ENCODE results near the gene SFTPD.

DNA sequence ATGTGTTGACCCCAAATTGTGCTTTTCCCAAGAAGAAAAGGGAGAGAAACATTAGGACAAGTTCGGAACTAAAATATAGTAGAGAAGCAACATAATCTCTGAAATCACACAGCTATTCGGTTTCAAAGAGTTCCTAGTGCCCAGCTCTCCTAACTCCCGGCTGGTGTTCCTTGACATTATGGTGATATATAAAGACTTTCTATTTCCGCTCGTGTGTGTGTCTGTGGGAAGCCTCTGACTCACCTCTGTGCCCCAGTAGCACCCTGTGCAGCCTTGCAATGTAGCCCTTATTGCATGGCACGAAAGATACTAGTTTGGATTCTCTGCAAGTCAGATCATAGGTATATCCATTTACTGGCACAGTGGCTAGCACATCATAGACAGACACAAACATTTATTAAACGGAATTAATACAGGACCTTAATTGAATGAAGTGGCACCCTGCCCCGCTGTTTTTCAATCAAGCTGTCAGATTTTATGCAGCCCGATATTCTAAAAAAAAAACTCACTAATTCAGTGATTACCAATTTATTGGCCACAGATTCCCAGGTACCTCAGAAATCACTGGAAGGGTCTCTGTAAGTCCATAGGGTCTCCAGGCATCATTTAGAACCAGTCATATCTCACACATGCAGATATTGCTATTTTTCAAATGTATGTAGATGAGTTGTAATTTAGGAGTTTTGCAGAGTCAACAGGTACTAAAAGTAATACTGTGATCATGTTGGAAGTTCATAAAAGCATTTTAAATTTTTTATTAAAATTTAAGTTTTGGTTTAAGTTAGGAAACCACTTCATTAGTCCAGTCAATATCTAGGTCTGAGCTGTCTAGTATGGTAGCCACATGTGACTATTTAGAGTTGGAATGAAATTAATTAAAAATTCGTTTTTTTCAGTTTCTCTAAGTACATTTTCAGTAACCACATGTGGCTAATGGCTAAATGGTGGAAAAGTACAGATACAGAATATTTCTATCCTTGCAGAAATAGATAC is 43.3 kb downstream of the SFTPD start:
- TF ChIP-seq, protein P1, sequence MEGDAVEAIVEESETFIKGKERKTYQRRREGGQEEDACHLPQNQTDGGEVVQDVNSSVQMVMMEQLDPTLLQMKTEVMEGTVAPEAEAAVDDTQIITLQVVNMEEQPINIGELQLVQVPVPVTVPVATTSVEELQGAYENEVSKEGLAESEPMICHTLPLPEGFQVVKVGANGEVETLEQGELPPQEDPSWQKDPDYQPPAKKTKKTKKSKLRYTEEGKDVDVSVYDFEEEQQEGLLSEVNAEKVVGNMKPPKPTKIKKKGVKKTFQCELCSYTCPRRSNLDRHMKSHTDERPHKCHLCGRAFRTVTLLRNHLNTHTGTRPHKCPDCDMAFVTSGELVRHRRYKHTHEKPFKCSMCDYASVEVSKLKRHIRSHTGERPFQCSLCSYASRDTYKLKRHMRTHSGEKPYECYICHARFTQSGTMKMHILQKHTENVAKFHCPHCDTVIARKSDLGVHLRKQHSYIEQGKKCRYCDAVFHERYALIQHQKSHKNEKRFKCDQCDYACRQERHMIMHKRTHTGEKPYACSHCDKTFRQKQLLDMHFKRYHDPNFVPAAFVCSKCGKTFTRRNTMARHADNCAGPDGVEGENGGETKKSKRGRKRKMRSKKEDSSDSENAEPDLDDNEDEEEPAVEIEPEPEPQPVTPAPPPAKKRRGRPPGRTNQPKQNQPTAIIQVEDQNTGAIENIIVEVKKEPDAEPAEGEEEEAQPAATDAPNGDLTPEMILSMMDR (IDR thresholded peaks at IDR 0.05), result no peak
- no peak for TF ChIP-seq EP300 (IDR thresholded peaks at IDR 0.05)
- no peak for TF ChIP-seq POLR2A (IDR thresholded peaks at IDR 0.05)
